ENCODE data around the gene KIF2C. TPM values are rescaled to one million over a fixed set of nuclear protein-coding genes. Genes with fewer than 3 reads are reported as not detected.

The KIF2C gene
- total and polyA plus RNA-seq, 9 of the 15 experiments (the other 6 are each of a cell fraction or from before 2014, with no cell fraction given): 84.9 to 226 (median 169) TPM

GRCh38 chr1:44776730-44777068, 37.1 kb downstream of the KIF2C start:
- 0% methylated on average over 12 of the region's 12 CpGs for WGBS (ENCODE audit: insufficient coverage, low coverage, missing lambda C conversion rate)
- DNase-seq (ENCODE audit: extremely low read depth in 1 of 4, low spot score in 3 of 4) (no peak), FAIRE-seq (no peak), ATAC-seq (no peak)
- no peaks in the 10 kb centered on the region for H3K27me3 ChIP-seq (ENCODE audit: control insufficient read depth in 2 of 2, insufficient read depth in 2 of 2, low read length in 2 of 2)
- peak overlapping the region; percentile 99 for H3K9ac ChIP-seq (ENCODE audit: insufficient read depth in 1 of 2, low read depth in 2 of 2, low read length in 2 of 2)
- in situ Hi-C loops (cut with MboI): no loop called here
- ChIA-PET CTCF (ENCODE audit: low intra/inter-chr PET ratio) (no interaction called here), POLR2A (interaction anchor here (0.6 to 11.6 kb wide), 17 partner anchors 10 to 1530 kb away, joined by 3 to 253 read pairs (median 25); partner anchors contain the start of genes BEST4, BTBD19, DYNLT4 and RNU5D-1)
- H3K9me1 ChIP-seq (ENCODE audit: control insufficient read depth, insufficient read depth, low read length): peaks cover 10% of the 10 kb centered on the region
- BruUV-seq (replicated peaks): no TSS peak
- intact Hi-C loops (cut with micrococcal nuclease): loop anchor here (5.0 kb wide), 1 partner anchor 41 kb away; no protein-coding TSS in a partner anchor
- peaks cover 13 to 22% of the 10 kb centered on the region in 2 experiments for H3K4me1 ChIP-seq (replicated peaks in 1 of 2; ENCODE audit: control insufficient read depth in 2 of 2, insufficient read depth in 2 of 2, low read length in 2 of 2)
- peak overlapping the region; percentile 98 for H3K27ac ChIP-seq (ENCODE audit: extremely low read depth, low read depth, low read length)
- H3K4me2 ChIP-seq (ENCODE audit: insufficient read depth, low read length): peak overlapping the region; percentile 93
- H4K20me1 ChIP-seq (replicated peaks; ENCODE audit: control insufficient read depth, insufficient read depth, low read length): peaks cover 31% of the 10 kb centered on the region
- no peaks in the 10 kb centered on the region for H3K9me3 ChIP-seq (replicated peaks; ENCODE audit: control insufficient read depth, insufficient read depth, low read depth, low read length)
- H3K79me2 ChIP-seq (ENCODE audit: control insufficient read depth, insufficient read depth, low read length): peaks cover 54% of the 10 kb centered on the region
- H2AFZ ChIP-seq (ENCODE audit: low read depth, low read length): no peak overlapping the region
- H3K4me3 ChIP-seq: peak overlapping the region; percentile 75
- peaks cover 60% of the 10 kb centered on the region for H3K36me3 ChIP-seq (ENCODE audit: control insufficient read depth, insufficient read depth, low read length)
- TF ChIP-seq PHB (CRISPR knock-in tag; IDR thresholded peaks at IDR 0.05) (0 out of 2 replicates have a peak, but pooled peaks have one; percentile 4), THAP12 (CRISPR knock-in tag; IDR thresholded peaks at IDR 0.05) (0 out of 2 replicates have a peak, but pooled peaks have one; percentile 14), KDM4B (IDR thresholded peaks at IDR 0.05; ENCODE audit: borderline replicate concordance in 2 of 2, low read depth in 1 of 2) (0 out of 4 replicates have a peak, but pooled peaks of 1 of the 2 experiments have one; percentile 48), MNT (conservative IDR thresholded peaks at IDR 0.05) (no peak), CREB3L1 (IDR thresholded peaks at IDR 0.05; ENCODE audit: borderline replicate concordance, low read depth) (0 out of 2 replicates have a peak, but pooled peaks have one; percentile 4), POLR2G (IDR thresholded peaks at IDR 0.05; ENCODE audit: low read depth, low read length) (peak; percentile 54), ZBTB33 (CRISPR knock-in tag; IDR thresholded peaks at IDR 0.05) (0 out of 2 replicates have a peak, but pooled peaks have one; percentile 8), RBFOX2 (IDR thresholded peaks at IDR 0.05; ENCODE audit: low read depth, low read length) (peak; percentile 45), ZKSCAN1 (IDR thresholded peaks at IDR 0.05; ENCODE audit: low read depth, low read length) (no peak), MTA3 (IDR thresholded peaks at IDR 0.05; ENCODE audit: borderline replicate concordance) (no peak), ZNF121 (CRISPR knock-in tag; conservative IDR thresholded peaks at IDR 0.05) (peak; percentile 90), RBM34 (IDR thresholded peaks at IDR 0.05; ENCODE audit: borderline replicate concordance, insufficient read depth, low read length) (no peak), ZNF511 (CRISPR knock-in tag; IDR thresholded peaks at IDR 0.05) (0 out of 2 replicates have a peak, but pooled peaks have one; percentile 43), ZNF217 (CRISPR knock-in tag; IDR thresholded peaks at IDR 0.05) (no peak)

Data from K562 (cell line).